Activated T-cell treated with anti-CD3 and anti-CD28 coated beads, Interleukin-2, amount 50 U/mL, for 4 hours (primary cell): ENCODE results near the gene AHRR. TPM values are rescaled to one million over a fixed set of nuclear protein-coding genes. Genes with fewer than 3 reads are reported as not detected.
"Not testable (repeated sequence)": the region's sequence is repeated elsewhere in the genome, so short reads cannot be mapped to it uniquely, and the experiment has no call there.

ENCODE experiments used
- ATAC-seq, 2 donors: fragments of 200-7000 bp; cut with Tn5 transposase; one replicate each; pipeline ENCODE4 v1.10.0; 2021
- DNase-seq: peaks from one replicate; pipeline ENCODE4 v3.0.0-alpha.2; 2020
- H3K27me3 Mint-ChIP-seq: one replicate; pipeline ENCODE4 v1.8.0; 2021; ENCODE audit warnings: low read depth, mixed read lengths
- H3K36me3 Mint-ChIP-seq: one replicate; pipeline ENCODE4 v1.8.0; 2022; ENCODE audit warnings: mixed read lengths; ENCODE audit not compliant: insufficient read depth
- H3K4me1 Mint-ChIP-seq: one replicate; pipeline ENCODE4 v1.8.0; 2021; ENCODE audit warnings: low read depth, mixed read lengths
- H3K4me3 Mint-ChIP-seq: one replicate; pipeline ENCODE4 v1.8.0; 2021; ENCODE audit warnings: mild to moderate bottlenecking, moderate library complexity, mixed read lengths
- H3K9me3 Mint-ChIP-seq: one replicate; pipeline ENCODE4 v1.8.0; 2021; ENCODE audit warnings: mixed read lengths
- total RNA-seq, 3 donors: library from RNA; stranded (reverse); gene quantifications; one replicate each; pipeline ENCODE4 v1.2.1, GENCODE V29; 2021

Gene AHRR
- total RNA-seq = 10 to 100 TPM; 17.2 to 22.8 (median 22.2) TPM

GRCh38 chr5:321230-321725 lies at the start of gene AHRR:
Gene AHRR, plus strand, starts transcription at chr5:321714. Its CDS starts 22,189 bp downstream, at chr5:343903.
- peak; percentile 64 to 69 for ATAC-seq
- H3K9me3 Mint-ChIP-seq = no peaks in the 10 kb centered on the region

GRCh38 chr5:271828-272167 lies 49.7 kb upstream of the AHRR start:
- peak; percentile 1 to 2 for ATAC-seq
- H3K36me3 Mint-ChIP-seq = peaks cover 16% of the 10 kb centered on the region
- peaks cover 34% of the 10 kb centered on the region for H3K4me1 Mint-ChIP-seq
- not testable (repeated sequence) for H3K27me3 Mint-ChIP-seq, DNase-seq, H3K9me3 Mint-ChIP-seq
- H3K4me3 Mint-ChIP-seq = peak overlapping the region; percentile 89

More at GRCh38 chr5:321230-321725, at the start of gene AHRR:
- Mint-ChIP-seq H3K4me1 (peaks cover 9% of the 10 kb centered on the region), H3K27me3 (peaks cover 36% of the 10 kb centered on the region), H3K4me3 (peak within 1 kb of the TSS; percentile 78), H3K36me3 (peaks cover under 1% of the 10 kb centered on the region)
- no peak for DNase-seq

GRCh38 chr5:273091-273490 lies 48.4 kb upstream of the AHRR start:
- Mint-ChIP-seq H3K36me3 (peaks cover 12% of the 10 kb centered on the region), H3K4me3 (peak overlapping the region; percentile 77), H3K4me1 (peaks cover 30% of the 10 kb centered on the region)
- DNase-seq, H3K9me3 Mint-ChIP-seq, ATAC-seq, H3K27me3 Mint-ChIP-seq: not testable (repeated sequence)

DNA sequence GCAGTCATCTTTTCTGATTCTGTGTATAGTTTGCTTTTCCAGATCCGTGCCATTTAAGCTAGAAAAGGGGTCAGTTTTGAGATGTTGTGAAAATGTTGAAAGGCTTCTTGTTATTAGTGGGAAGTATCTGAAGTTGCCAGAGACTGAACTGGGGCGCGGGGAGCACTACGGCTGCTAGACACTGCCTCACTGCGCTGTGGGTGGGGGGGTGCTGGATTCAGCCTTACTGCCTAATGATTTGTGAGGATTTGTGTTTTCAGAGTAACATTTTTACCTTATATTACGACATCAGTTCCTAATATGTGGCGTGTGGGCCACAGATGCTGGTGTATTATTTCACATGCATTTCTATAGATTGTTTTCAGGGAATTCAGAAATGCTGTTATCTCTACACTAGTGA lies 48.0 kb upstream of the AHRR start:
- not testable (repeated sequence) for DNase-seq, ATAC-seq, H3K27me3 Mint-ChIP-seq, H3K9me3 Mint-ChIP-seq
- H3K4me1 Mint-ChIP-seq = peaks cover 30% of the 10 kb centered on the region
- H3K36me3 Mint-ChIP-seq = peaks cover 12% of the 10 kb centered on the region
- H3K4me3 Mint-ChIP-seq = peak overlapping the region; percentile 77

- H3K9me3 Mint-ChIP-seq, ATAC-seq, DNase-seq, H3K27me3 Mint-ChIP-seq: not testable (repeated sequence)
- peak overlapping the region; percentile 13 for H3K4me3 Mint-ChIP-seq
- H3K4me1 Mint-ChIP-seq = peaks cover 34% of the 10 kb centered on the region
- H3K36me3 Mint-ChIP-seq = peaks cover 12% of the 10 kb centered on the region
These were observed 47.2 kb upstream of the AHRR start for GRCh38 chr5:274346-274745.

- Mint-ChIP-seq H3K4me3 (no peak overlapping the region), H3K36me3 (peaks cover 26% of the 10 kb centered on the region), H3K4me1 (peaks cover 52% of the 10 kb centered on the region), H3K27me3 (no peaks in the 10 kb centered on the region), H3K9me3 (no peaks in the 10 kb centered on the region)
- no peak for ATAC-seq
- no peak for DNase-seq
These were observed 42.9 kb upstream of the AHRR start for GRCh38 chr5:278646-279045.

DNA sequence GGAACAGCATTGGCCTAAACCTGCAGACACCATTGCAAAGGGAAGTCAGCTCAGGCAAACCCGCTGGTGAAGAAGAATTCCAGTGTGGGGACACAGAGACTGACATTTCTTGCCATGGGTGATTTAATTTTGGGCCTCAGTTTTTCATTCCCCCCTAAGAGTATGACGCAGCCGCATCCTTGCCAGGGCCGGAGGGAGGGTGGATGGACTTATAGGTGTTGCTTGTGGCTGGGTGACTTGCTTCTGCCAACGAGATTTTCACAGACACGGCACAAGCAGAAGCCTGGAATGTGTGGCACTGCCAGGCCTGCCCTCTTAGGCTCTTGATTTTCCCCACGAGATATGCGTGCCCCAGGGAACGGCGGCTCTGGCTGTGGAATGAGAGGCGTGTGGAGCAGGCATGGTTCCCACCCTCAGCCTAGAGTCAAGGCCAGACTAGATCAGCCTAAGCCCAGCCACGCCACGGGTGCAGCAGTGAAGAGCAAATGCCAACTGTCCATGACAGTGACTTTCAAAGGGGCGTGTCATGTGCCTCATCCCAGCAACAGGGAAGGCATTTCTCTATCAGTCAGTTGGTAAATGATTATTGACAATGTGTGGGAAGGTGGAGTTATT lies 42.4 kb upstream of the AHRR start:
- not testable (repeated sequence) for DNase-seq, H3K9me3 Mint-ChIP-seq, ATAC-seq, H3K4me3 Mint-ChIP-seq, H3K27me3 Mint-ChIP-seq
- H3K4me1 Mint-ChIP-seq = peaks cover 53% of the 10 kb centered on the region
- H3K36me3 Mint-ChIP-seq = peaks cover 30% of the 10 kb centered on the region

DNA sequence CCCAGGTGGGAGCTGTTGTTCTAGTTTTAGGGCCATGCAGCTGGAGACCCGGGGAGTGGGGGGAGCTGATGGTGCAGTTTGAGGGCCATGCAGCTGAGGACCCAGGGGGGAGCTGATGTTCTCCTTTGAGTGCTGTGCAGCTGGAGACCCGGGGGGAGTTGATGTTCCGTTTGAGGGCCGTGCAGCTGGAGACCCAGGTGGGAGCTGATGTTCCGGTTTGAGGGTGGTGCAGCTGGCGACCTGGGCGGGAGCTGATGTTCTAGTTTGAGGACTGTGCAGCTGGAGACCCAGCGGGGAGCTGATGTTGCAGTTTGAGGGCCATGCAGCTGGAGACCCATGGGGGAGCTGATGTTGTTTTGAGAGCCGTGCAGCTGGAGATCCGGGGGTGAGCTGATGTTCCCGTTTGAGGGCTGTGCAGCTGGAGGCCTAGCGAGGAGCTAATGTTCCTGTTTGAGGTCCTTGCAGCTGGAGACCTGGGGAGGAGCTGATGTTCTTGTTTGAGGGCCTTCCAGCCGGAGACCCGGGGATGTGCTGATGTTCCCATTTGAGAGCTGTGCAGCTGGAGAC lies 35.4 kb upstream of the AHRR start:
- ATAC-seq (no peak), DNase-seq (no peak)
- H3K4me1 Mint-ChIP-seq = peaks cover 39% of the 10 kb centered on the region
- H3K36me3 Mint-ChIP-seq = peaks cover 38% of the 10 kb centered on the region
- H3K9me3 Mint-ChIP-seq = no peaks in the 10 kb centered on the region
- no peak overlapping the region for H3K4me3 Mint-ChIP-seq
- H3K27me3 Mint-ChIP-seq = no peaks in the 10 kb centered on the region

DNA sequence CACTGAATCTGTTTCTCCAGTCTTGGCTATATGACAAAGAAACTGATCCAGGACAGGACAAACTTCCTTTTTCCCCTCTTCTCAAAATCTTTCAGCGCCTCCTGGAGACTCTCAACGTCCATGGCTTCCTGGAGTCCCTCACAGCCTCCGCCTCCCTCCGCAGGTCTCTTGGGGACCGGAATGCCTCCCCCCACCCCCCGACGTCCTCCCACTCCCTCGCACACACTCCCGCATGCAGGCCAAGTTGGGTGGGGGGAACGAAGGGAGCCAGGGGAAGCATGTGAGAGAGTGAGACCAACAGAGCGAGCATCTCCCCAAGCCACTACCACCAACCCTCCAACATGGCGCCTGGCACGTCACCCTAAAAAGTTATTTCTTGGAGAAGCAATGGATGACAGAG lies 31.3 kb upstream of the AHRR start:
- not testable (repeated sequence) for ATAC-seq, DNase-seq, H3K4me1 Mint-ChIP-seq, H3K9me3 Mint-ChIP-seq, H3K4me3 Mint-ChIP-seq, H3K27me3 Mint-ChIP-seq
- H3K36me3 Mint-ChIP-seq = peaks cover 18% of the 10 kb centered on the region

DNA sequence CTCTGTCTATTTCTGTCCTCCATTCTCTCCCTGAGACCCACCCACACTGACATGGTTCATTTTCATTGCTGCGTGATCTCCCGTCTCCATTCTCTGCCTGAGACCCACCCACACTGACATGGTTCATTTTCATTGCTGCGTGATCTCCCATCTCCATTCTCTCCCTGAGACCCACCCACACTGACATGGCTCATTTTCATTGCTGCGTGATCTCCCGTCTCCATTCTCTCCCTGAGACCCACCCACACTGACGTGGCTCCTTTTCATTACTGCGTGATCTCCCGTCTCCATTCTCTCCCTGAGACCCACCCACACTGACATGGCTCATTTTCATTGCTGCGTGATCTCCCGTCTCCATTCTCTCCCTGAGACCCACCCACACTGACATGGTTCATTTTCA lies 30.2 kb upstream of the AHRR start:
- not testable (repeated sequence) for DNase-seq, H3K9me3 Mint-ChIP-seq, ATAC-seq, H3K4me3 Mint-ChIP-seq, H3K27me3 Mint-ChIP-seq
- Mint-ChIP-seq H3K36me3 (peaks cover 15% of the 10 kb centered on the region), H3K4me1 (peaks cover 11% of the 10 kb centered on the region)

DNA sequence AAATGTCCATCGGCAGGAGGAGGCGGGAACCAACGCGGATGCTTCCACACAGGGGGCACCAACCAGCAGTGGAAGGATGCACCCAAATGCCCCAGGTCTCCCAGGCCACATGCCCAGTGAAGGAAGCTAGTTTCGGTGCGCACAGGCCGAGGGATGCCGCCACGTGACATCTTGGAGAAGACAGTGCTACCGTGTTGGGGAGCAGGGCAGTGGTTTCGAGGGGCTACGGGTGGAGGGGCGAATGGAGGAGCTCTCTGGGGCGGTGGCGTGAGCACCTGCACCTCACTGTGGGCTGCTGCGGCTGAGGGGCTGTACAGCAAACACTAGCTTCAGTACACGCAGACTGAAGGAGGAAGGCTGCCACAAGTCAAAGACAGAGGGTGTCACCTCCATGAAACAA lies 26.7 kb upstream of the AHRR start:
- not testable (repeated sequence) for H3K4me3 Mint-ChIP-seq, H3K27me3 Mint-ChIP-seq, H3K9me3 Mint-ChIP-seq, DNase-seq, ATAC-seq, H3K36me3 Mint-ChIP-seq
- peaks cover 20% of the 10 kb centered on the region for H3K4me1 Mint-ChIP-seq

DNA sequence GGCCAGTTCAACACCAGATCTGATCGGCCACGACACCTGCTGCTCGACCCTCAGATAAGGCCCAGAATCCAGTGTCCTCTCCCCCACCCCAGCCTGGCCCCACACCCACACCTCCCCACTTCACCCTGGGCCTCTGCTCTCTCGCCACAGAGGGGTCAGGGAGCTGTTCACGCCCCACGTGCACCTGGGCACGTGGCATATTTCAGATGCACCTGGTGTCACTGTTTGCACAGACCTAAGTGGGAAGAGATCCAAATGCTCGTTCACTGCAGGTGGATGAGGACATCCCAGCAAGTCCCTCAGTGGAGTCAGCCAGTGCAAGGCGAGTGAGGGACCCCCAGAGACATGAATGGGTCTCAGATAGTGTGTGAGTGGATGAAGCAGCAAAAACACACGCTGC lies 25.3 kb upstream of the AHRR start:
- H3K9me3 Mint-ChIP-seq, H3K4me3 Mint-ChIP-seq, H3K36me3 Mint-ChIP-seq, H3K27me3 Mint-ChIP-seq, DNase-seq, ATAC-seq: not testable (repeated sequence)
- peaks cover 24% of the 10 kb centered on the region for H3K4me1 Mint-ChIP-seq

DNA sequence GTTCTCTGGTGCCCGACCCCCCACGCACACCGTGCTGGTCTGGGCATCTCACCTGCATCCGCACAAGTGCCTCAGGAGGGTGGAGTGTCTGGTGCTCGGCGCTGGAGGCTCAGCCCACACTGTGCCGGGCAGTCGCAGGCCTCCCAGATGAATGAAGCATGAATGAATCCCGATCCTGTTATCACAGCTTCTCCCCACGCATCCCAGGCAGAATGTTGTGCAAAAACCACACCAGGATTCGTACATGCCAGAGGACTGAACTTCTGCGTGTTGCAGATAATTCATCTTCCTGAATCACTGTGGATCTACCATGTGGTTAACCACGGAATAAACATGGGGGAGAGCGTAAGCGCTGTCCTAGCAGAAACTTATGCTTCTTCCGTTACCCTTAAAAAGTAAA lies 24.6 kb upstream of the AHRR start:
- H3K36me3 Mint-ChIP-seq, H3K27me3 Mint-ChIP-seq, H3K4me3 Mint-ChIP-seq, H3K9me3 Mint-ChIP-seq, DNase-seq: not testable (repeated sequence)
- peak; percentile 87 to 88 for ATAC-seq
- peaks cover 31% of the 10 kb centered on the region for H3K4me1 Mint-ChIP-seq

GRCh38 chr5:297448-297847 lies 24.1 kb upstream of the AHRR start:
- peak in 1 of 2 donors; percentile 29 for ATAC-seq
- H3K36me3 Mint-ChIP-seq, H3K4me3 Mint-ChIP-seq, H3K9me3 Mint-ChIP-seq, H3K27me3 Mint-ChIP-seq, DNase-seq: not testable (repeated sequence)
- H3K4me1 Mint-ChIP-seq = peaks cover 36% of the 10 kb centered on the region

DNA sequence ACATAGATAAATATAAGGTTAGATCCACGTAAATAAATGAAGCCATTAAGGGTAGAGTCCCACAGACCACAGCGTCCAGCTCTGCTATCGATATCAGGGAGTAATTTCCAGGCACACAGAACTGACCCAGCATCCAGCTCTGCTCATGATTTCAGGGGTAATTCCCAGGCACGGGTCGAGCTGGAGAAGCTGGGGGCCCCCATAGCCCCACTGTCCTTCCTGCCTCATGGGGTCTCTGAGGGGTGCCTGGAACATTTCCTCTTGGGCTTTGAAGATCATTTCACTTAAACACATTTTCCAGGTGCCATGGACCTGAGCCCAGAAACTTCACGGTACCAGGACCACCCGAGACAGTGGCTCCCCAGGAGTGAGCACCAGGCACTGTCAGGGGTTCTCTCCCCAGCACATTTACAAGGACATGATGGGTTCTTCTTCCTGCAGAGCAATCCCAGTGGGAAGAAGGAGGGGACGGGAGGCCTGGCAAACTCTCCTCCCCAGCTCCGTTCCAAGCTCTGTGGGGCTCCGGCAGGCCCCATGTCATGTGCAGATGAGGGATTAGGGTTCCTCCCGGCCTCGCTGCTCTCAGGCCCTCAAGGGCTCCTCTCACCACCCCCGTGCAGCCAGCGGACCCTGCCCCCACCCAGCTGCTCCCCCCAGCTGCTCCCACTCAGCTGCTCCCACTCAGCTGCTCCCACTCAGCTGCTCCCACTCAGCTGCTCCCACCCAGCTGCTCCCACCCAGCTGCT lies 23.4 kb upstream of the AHRR start:
- not testable (repeated sequence) for ATAC-seq, H3K9me3 Mint-ChIP-seq, H3K4me3 Mint-ChIP-seq, H3K36me3 Mint-ChIP-seq, H3K27me3 Mint-ChIP-seq, DNase-seq
- peaks cover 37% of the 10 kb centered on the region for H3K4me1 Mint-ChIP-seq
